ENCODE data around the gene KRT8.
"Not testable (repeated sequence)": the region's sequence is repeated elsewhere in the genome, so short reads cannot be mapped to it uniquely, and the experiment has no call there.

Gene KRT8

DNA sequence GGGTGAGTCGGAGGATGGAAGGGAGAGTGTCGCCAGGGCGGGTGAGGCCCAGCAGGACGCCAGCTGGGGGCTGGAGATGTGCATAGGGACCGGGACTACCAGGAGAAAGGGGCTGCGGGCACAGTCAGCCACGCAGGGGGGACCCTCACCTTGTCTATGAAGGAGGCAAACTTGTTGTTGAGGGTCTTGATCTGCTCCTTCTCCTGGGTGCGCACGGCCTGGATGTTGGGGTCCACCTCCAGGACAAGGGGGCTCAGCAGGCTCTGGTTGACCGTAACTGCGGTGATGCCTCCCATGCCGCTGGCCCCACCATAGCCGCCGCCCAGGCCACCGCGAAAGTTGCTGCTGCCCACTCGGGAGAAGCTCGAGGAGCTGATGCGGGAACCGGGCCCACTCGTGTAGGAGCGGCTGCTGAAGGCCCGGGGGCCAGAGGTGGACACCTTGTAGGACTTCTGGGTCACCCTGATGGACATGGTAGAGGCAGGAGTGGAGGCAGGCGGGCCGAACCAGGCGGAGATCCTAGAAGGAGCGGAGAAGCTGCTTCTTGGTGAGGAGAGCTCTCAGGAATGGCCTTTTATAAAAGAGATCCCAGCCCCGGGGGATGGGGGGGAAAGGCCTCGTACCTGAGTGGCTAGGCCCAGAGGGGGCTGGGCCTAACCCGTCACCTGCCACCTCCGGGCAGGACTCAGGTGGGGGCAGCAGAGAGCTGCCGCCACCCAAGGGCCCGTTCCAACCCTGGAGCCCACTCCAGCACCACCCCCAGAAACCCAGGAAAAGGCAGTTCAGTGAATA, at the start of gene KRT8:
Gene KRT8 (minus strand): TSS at position 568 of the 792 bp plus-strand sequence. CDS start 95 bp downstream, at position 473.
- DNase-seq: not testable (repeated sequence)

DNA sequence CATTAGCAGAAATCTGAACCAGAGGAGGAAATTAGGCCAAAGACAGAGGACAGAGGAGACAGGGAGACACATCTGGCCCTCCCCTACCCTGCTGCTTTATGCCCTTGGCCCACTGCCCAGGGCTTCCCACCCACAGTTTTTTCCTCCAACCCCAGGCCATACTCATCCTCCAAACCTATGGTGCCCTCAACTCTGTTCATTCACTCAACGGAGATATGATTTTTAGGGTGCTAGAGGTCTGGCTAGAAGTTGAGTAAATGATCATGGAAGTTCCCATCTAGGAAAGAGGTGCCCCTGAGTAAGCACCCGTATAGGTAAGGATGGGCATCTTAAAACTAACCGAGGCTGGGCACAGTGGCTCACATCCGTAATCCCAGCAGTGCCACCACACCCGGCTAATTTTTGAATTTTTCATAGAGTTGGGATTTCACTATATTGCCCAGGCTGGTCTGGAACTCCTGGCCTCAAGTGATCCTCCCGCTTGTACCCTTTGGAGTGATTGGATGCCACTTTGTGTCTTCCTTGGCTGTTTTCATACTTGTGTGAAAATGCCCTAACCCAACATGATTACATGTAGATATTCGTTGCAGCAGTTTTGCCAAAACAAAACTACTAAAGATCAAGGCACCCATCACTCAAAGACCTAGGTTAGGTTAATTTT, 48.4 kb upstream of the KRT8 start:
- DNase-seq: no peak

DNA sequence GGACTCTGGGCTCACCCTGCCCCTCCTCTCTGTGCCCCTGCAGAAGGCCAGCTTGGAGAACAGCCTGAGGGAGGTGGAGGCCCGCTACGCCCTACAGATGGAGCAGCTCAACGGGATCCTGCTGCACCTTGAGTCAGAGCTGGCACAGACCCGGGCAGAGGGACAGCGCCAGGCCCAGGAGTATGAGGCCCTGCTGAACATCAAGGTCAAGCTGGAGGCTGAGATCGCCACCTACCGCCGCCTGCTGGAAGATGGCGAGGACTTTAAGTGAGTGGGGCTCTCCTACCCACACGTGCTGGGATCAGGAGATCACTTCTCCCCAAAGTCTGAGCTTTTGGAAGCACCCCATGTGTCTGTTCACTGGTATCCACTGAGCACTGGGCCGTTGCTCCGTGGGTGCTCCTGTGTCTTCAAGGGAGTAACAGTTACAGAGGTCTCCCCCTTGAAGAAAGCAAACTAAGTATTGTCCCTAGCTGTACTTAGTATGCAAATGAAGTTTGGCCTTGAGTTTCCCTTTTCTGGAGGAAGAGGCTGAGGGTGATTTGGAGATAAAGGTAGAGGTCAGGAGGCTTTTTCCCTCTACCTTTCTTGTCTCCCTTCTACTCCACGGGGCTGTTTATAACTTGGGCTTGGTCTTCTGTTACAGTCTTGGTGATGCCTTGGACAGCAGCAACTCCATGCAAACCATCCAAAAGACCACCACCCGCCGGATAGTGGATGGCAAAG, 47.4 kb upstream of the KRT8 start:
- DNase-seq: peak in 1 of 2 experiments; percentile 1

- no peak for DNase-seq
Measured at GRCh38 chr12:52951640-52952039, 46.8 kb upstream of the KRT8 start.

- no peak for DNase-seq
Measured at GRCh38 chr12:52951126-52951525, 46.2 kb upstream of the KRT8 start.

- DNase-seq: no peak
Measured at GRCh38 chr12:52950553-52950952, 45.7 kb upstream of the KRT8 start.

GRCh38 chr12:52949413-52950331, 44.8 kb upstream of the KRT8 start:
- DNase-seq: peak in 1 of 2 experiments; percentile 6

DNA sequence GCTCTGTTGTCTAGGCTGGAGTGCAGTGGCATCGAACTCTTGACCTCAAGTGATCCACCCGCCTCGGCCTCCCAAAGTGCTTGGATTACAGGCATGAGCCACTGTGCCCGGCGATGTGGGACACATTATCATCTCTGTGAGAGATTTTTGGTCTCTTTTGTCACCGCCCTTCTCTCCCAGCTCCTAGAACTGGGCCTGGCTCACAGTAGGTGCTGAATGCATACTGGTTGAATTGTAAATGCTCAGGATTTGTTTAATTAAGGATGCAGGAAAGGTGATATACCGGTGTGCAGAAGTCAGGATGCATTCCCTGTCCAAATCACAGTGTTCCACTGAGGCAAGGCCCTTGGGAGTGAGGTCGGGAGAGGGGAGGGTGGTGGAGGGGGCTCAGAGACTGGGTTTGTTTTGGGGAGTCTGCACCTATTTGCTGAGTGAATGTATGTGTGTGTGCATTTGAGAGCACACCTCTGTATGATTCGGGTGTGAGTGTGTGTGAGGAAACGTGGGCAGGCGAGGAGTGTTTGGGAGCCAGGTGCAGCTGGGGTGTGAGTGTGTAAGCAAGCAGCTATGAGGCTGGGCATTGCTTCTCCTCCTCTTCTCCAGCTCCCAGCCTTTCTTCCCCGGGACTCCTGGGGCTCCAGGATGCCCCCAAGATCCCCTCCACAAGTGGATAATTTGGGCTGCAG, 43.0 kb upstream of the KRT8 start:
- DNase-seq: no peak

GRCh38 chr12:52946797-52947547, 42.1 kb upstream of the KRT8 start:
- no peak for DNase-seq

- DNase-seq: no peak
Measured at GRCh38 chr12:52946334-52946733, 41.5 kb upstream of the KRT8 start.

DNA sequence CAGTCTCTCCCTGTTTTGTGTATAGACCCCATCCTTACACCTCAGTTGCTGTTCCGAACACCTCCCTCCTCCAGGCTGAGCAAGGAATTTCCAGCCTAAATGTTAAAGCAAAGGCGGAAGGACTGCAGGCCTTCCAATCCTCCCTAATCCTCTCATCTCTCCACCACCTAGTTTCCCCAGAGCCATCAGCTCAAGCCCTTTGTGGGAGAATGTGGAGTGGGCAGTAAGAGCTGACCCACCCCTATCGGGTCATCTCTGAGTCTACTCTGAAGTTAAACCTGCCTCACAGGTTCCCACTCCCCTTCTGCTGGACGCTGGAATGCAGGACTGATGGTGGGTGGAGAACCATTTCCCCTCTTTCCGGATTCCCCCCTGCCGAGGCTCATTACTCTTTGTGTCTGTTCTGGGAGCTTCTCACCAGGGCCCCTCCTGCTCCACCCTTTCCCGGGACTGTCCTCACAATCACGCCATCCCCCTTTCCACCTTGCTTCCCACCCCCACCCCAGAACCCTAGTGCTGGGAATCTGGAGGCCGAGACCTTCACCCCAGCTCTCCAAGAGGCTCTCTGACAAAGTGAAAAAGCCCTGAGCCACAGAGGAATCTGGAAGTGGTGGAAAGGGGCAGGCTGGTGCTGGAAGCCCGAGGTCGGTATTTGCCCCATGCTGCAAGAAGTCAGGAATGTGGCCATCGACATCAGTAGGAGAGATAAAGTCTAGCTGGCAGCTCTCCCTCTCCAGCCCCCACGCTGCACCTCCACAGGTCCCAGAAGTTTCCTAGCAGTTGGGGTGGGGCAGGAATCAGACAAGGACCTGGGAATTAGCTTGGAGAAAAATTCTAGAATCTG, 40.7 kb upstream of the KRT8 start:
- DNase-seq: no peak

DNA sequence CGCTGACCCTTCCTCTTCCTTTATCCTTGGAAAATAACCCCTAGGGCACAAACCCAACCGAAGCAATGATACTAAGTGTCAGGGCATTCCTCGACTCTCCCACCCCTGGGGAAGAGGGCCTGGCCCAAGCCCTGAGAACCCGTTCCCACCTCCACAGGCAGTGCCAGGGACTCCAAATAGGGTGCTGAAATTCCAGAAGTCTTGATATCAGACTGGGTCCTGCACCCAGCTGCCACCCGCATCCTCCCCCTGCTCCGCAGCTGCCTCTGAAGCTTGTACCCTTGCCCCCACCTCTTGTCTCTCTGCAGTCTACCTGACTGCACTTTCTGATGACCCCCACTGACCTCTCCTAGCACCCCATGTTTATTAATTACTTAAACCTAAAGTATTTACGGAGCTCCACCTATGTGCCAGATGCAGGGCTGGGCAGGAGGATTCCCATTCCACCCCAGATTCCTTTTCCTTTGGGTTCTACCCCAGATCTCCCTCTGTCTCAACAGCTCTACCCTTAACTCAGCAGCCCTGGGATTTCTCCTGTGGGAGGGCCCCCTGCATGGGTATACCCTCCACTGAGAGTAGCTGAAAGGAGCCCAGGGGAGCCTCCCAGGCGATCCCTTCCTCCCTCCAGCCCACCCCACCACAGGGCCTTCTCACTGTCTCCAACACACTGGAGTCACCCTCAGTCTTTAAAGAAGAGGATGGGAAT, 40.0 kb upstream of the KRT8 start:
- no peak for DNase-seq

- DNase-seq: no peak
Measured at GRCh38 chr12:52942901-52943181, 38.0 kb upstream of the KRT8 start.

GRCh38 chr12:52942066-52942900, 37.4 kb upstream of the KRT8 start:
- no peak for DNase-seq

DNA sequence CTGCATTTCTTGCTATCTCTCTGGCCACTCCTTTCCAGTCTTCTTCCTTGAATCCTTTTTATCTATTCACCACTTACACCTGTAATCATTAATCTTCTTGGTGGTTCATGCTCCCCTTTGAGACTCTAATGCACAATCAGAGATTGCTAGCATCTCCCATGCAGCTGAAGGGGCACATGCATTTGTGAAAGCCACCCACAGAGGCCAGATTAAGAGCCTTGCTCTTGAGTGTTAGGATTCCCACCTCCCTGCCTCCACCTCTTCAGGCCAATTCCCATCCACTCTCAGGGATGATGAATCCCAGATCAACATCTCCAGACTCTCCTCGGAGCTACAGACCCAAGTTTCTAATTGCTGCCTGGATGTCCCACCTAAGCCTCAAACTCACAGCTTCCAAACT, 24.7 kb upstream of the KRT8 start:
- no peak for DNase-seq

GRCh38 chr12:52927964-52928363, 23.1 kb upstream of the KRT8 start:
- no peak for DNase-seq

- no peak for DNase-seq
Measured at GRCh38 chr12:52926596-52927234, 21.8 kb upstream of the KRT8 start.
